Hematopoietic multipotent progenitor cell treated with erythropoietin and hydrocortisone succinate and interleukin-3 and kit ligand, for 8 days (in vitro differentiated cells): ENCODE results near the gene SLC9B1.
"Not testable (repeated sequence)": the region's sequence is repeated elsewhere in the genome, so short reads cannot be mapped to it uniquely, and the experiment has no call there.

ENCODE experiments used
- DNase-seq: peaks from one replicate; pipeline ENCODE4 v3.0.0-alpha.2; 2015

The SLC9B1 gene

DNA sequence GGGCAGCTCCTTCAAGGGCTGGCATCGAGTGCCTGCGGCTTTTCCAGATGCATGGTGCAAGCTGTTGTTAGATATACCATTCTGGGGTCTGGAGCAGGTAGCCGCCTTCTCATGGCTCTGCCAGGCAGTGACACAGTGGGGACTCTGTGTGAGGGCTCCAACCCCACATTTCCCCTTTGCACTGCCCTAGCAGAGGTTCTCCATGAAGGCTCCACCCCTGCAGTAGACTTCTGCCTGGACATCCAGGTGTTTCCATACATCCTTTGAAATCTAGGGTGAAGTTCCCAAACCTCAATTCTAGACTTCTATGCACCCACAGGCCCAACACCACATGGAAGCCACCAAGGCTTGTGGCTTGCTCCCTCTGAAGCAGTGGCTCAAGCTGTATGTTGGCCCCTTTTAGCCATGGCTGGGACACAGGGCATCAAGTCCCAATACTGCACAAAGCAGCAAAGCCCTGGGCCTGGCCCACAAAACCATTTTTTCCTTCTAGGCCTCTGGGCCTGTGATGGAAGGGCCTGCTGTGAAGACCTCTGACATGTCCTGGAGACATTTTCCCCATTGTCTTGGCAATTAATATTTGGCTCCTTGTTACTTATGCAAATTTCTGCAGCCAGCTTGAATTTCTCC lies 141.9 kb downstream of the SLC9B1 start:
- DNase-seq: not testable (repeated sequence)

DNA sequence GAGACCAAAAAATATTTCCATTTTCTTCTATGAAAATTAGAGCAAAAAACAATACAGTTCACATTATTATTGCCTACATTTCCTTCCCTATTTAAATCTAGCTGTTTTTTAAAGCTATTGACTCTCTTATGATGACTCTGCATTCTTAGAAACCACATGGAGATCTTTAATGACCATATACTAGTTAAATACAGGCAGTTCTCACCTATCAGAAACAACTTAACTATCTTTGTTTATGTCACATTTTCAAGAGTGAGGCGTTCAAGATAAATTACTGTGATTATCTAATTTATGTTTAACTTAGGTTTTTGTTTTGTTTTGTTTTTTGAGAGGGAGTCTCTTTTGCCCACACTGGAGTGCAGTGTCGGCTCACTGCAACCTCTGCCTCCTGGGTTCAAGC lies 147.7 kb downstream of the SLC9B1 start:
- peak; percentile 79 for DNase-seq

DNA sequence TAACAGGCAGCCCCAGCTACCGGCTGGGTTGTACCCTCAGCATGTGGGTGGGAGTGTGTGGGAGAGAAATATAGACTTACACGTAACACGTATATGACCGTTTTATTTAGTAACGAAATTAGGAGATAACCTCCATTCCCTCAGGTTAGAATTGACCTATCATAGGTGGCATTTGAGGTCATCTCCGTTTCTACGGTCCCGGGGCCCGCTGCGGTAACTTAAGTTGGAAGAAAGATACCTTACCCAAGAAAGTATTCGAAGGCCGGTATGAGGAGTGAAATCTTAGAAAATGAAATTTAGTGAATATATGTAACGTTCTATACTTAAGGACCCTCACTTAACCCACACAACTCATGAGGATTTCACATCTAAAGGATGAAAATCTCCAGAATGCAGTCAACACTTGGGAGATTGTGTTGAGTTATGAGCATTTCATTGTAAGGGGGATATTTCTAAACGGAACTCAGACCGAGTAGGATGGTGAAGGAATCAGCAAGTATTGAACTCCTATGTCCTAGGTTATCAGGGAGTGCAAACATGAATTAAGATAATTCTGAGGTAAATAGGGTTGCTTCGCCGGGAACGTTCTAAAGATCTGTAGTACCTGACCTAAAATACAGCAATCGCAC lies 149.8 kb downstream of the SLC9B1 start:
- DNase-seq: peak; percentile 47

DNA sequence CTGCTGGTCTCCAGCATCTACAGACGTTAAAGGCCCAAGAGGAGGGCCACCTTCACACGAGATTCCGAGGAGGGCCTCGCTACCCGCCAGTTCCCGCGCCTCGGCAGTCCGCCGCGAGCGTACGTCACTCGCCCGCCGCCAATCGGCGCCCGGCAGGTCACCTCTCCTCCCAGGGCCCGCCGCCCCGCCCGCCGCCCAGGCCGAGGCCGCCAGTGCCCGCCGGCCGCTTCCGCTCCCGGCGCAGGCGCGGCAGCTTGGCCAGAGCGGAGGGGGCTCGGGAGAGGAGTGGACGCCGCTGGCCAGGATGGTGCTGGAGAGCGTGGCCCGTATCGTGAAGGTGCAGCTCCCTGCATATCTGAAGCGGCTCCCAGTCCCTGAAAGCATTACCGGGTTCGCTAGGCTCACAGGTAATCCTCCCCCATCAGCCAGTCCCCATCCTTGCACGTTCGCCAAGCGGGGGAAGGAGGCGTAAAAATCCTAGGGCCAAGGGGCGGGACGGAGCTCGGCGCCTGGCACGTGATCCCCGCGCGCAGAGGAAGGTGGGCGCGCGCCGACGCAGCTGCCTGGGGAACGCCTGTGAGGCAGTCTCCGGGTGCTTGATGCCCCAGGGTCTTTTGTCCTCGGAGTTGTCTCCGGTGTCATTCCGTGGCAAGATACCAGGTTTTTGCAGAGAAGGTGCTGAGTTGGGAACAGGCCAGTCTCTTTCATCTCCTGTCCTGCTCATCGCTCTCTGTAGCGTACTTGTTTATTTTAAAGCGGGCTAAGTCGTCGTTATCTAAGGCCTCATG lies 150.5 kb downstream of the SLC9B1 start, which contains the start of gene CISD2:
TSS of gene CISD2 (plus strand) at position 212 of the 788 bp plus-strand sequence. CDS start at position 305, 93 bp downstream.
- DNase-seq: peak; percentile 95

DNA sequence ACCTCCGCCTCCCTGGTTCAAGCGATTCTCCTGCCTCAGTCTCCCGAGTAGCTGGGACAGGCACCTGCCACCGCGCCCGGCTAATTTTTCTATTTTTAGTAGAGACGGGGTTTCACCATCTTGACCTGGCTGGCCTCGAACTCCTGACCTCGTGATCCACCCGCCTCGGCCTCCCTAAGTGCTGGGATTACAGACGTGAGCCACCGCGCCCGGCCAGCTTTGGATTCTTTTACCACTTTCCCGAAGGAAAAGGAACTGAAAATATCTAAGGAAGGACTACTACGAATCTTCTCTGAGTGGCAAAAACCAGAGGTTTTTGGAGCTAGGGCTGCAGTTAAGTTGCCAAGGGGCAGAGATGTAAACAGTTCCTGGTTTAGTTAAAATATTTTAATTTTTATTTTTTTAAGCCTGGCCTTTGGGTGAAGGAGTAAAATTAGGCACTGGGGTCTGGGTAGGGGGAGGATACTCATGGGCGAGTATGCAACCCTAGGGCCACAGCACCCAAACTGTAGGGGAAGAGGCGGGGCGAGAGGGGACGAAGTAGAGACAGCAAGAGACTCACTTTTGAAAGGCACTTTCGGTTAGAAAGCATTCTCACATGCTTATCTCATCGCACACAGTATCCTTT lies 151.2 kb downstream of the SLC9B1 start:
- DNase-seq: no peak

DNA sequence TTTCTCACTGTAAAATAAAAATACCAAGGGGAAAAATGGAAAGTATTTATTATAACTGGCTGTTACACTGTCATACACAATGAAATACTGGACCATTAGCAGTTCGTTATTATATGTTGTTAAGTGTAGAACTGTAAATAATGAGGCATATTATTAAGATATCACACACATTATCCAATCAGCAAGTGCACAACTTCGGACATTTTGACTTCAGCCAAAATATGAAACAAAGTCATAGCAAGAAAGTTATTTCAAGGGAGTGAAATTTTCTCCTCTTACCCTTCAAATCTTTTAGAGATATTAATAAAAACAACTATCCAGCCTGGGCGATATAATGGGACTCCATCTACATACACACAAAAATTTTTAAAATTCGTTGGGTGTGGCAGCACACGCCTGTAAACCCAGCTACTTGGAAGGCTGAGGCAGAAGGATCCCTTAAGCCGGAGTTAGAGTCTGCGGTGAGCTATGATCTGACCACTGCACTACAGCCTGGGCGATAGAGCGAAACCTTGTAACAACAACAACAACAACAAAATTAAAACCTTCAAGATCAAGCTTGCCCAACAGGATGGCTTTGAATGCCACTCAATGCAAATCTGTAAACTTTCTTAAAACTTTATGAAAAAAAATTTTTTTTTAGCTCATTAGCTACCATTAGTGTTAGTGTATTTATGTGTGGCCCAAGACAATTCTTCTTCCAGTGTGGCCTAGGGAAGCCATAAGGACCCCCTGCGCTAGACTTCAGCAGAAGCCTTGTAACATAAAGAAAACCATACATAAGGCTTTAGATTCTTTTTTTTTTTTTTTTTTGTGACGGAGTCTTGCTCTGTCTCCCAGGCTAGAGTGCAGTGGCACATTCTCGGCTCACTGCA lies 152.0 kb downstream of the SLC9B1 start:
- DNase-seq: peak; percentile 68

DNA sequence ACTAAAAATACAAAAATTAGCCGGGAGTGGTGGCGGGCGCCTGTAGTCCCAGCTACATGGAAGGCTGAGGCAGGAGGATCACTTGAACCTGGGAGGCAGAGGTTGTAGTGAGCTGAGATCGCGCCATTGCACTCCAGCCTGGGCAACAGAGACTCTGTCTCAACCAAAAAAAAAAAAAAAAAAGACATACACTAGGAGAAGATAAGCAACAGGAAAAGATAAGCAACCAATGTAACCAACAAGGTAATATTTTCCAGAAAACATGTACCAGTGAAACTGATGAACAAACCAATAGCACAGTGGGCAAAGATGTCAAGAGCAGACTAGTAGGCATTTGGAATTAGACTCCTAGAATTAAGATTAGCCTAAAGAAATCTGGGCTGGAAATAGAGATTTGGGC lies 154.2 kb downstream of the SLC9B1 start:
- DNase-seq: peak; percentile 59

DNA sequence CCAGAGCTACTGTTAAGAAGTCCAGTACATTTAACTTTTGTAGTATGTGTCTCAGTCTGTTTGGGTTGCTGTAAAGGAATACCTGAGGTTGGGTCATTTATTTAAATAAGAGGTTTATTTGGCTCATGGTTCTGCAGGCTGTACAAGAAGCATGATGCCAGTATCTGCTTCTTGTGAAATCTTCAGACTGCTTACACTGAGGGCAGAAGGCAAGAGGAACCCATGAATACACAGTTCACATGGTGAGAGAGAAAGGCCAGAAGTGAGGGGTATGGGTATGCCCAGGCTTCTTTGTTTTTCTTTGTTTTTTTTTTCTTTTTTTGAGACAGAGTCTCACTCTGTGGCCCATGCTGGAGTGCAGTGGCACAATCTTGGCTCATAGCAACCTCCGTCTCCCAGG lies 156.8 kb downstream of the SLC9B1 start:
- DNase-seq: no peak

DNA sequence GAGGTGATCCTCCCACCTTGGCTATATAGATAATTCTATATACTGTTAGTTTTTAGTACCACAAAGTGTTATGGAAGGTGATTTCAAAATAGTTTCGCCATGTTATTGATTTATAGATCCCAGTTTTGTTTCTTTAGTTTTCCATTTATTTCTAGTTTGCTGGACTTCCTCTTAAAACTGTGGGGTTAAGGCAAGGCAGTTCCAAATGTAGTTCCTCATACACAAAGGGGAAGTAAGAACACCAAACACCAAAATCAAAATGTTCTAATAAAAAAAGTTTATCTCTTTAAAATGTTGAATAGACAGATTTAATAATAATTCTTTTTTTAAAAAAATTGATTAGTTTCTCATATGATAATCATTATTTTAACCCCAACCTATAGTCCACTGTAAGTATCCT lies 157.5 kb downstream of the SLC9B1 start:
- no peak for DNase-seq

DNA sequence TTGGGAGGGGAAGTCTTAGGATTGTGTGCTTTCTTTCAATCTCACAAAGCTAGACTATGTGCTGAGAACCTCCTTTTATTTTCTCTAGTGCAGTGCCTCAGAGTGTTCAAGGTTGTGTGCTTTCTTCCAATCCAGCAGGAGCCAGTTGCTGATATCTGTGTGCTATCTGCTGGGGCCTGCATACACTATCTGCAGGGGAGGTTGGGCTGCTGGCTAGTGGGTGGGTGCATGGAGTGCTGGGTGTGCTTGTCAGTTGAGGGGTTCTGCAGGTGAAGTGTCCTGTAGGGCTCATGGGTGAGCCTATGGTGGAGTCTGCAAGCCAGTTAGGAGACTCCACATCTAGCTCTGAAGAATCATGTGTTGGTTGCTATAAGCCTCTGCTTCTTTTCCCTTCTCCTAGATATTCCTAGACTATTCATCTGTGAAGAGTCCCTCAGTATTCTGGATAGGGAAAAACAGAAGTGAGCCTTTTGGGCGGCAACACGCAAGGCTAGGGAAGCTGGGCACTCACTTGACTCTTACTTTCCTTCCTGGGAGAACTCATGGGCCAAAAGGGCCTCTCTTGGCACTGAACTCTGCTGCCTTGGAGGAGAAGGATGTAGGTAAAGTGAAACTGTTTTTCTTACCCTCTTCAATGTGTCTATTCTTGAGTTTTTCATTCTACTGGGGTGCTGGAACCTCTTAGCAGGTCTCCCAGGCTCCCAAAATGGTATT lies 158.7 kb downstream of the SLC9B1 start:
- peak; percentile 77 for DNase-seq

DNA sequence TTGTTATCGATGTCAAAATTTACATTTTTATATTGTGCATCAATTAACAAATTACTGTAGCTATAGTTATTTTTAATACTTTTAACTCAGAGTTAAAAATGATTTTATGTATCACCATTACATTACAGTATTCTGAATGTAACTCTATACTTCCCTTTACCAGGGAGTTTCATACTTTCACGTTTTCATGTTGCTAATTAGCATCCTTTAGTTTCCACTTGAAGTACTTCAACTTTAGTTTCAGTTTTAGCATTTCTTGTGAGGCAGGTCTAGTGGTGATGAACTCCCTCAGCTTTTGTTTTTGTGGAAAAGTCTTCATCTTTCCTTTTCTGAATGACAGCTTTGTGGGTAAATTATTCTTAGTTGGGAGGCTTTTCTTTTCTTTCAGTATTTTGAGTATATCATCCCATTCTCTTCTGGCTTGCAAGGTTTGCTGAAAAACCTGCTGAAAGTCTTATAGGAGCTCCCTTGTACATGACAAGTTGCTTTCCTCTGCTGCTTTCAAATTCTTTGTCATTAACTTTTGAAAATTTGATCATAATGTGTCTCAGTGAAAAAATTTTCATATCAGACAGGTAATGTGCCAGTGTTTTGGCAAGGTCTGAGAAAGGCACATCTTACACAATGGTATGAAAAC lies 160.6 kb downstream of the SLC9B1 start:
- no peak for DNase-seq
